Psoas muscle (tissue), 8 donors: ENCODE measurements around the gene MRPL38. TPM values are rescaled to one million over a fixed set of nuclear protein-coding genes. Genes with fewer than 3 reads are reported as not detected.

Experiments
- ATAC-seq, 4 donors: fragments of 200-7000 bp; cut with Tn5 transposase; one replicate each; pipeline ENCODE4 v1.9.1; 2020; ENCODE audit warnings: moderate library complexity in 3 of 4, mild to moderate bottlenecking in 2 of 4
- DNase-seq, 2 donors: peaks; one replicate each; pipeline ENCODE4 v3.0.0-alpha.2; 2020
- H3K27ac ChIP-seq: fragments of 200-600 bp; one replicate; pipeline ENCODE4 v1.8.0; 2022
- H3K27me3 ChIP-seq, 3 donors: fragments of 200-600 bp in 1 of 3; one replicate each; pipeline versions ENCODE4 v1.6.1 to v1.8.0; 2013 to 2022; ENCODE audit warnings: low read length in 2 of 3, mild to moderate bottlenecking in 2 of 3, moderate library complexity in 1 of 3; ENCODE audit not compliant: insufficient read depth in 3 of 3
- H3K36me3 ChIP-seq, 2 donors: fragments of 200-600 bp in 1 of 2; one replicate each; pipeline versions ENCODE4 v1.6.1 to v1.8.0; 2013 to 2022; ENCODE audit warnings: low read depth in 1 of 2, mild to moderate bottlenecking in 1 of 2, moderate library complexity in 1 of 2; ENCODE audit not compliant: insufficient read depth in 1 of 2
- H3K4me1 ChIP-seq: fragments of 200-600 bp; one replicate; pipeline ENCODE4 v1.8.0; 2022
- H3K4me3 ChIP-seq: fragments of 200-600 bp; one replicate; pipeline ENCODE4 v1.8.0; 2022; ENCODE audit warnings: mild to moderate bottlenecking
- H3K9me3 ChIP-seq: fragments of 200-600 bp; one replicate; pipeline ENCODE4 v1.8.0; 2022
- WGBS, 3 donors: extraction: QIAGEN DNeasy Blood & Tissue Kit; methylation state at CpG; one replicate each; pipeline versions ENCODE4 v1.1.6 to v1.1.7; 2013; 5-methylcytosine and 5-hydroxymethylcytosine counted together
- intact Hi-C, 2 donors: fragments of 100-400 bp; cut with DNase I; formaldehyde crosslinking; loops; one replicate each; pipeline versions ENCODE4 v1.11.0 to v1.14.2; 2022
- polyA plus RNA-seq, 3 donors: library from polyadenylated mRNA; stranded (reverse); fragments of 200-250 nt; gene quantifications; one replicate each; pipeline ENCODE4 v1.2.3, GENCODE V29; 2013
- total RNA-seq, 4 donors: library from RNA; stranded (reverse); fragmentation: NEBNext Ultra II Directional in 2 of 4; extraction: Animal tissue kit (Norgen Biotek cat#: 25700) in 2 of 4; gene quantifications; one replicate each; pipeline versions ENCODE4 v1.2.1 to v1.2.4, GENCODE V29; 2021 to 2023
- TF ChIP-seq, protein P1 (sequence below): fragments of 200-600 bp; IDR thresholded peaks from one replicate; pipeline ENCODE4 v1.8.0; 2022; ENCODE audit warnings: antibody characterized with exemption
- donor health status: healthy with polysubstance abuse.
- donor health status: DM: no; HTN: no; CAD: no; lungs with moderate emphysema.
- donor health status: Bipolar disorder and iron deficiency.
- donor health status: healthy.
- donor health status: DM: yes; HTN: yes; CAD: no.
- donor health status: DM: no; HTN: no; CAD: no.
- donor health status: DM: no; HTN: no; CAD: no.
- donor health status: DM: yes; HTN: yes; CAD: no.

Gene MRPL38
- total and polyA plus RNA-seq, 7 donors, result 104 to 168 (median 115) TPM

- peak overlapping the region; percentile 95 for H3K27ac ChIP-seq
Measured at GRCh38 chr17:75849279-75849646, 55.4 kb downstream of the MRPL38 start.

More at GRCh38 chr17:75849279-75849646, 55.4 kb downstream of the MRPL38 start:
- Histone ChIP-seq H3K27me3 (no peaks in the 10 kb centered on the region), H3K36me3 (peaks cover 15 to 70% of the 10 kb centered on the region in 2 donors), H3K4me3 (no peak overlapping the region), H3K4me1 (peaks cover 81% of the 10 kb centered on the region), H3K9me3 (no peaks in the 10 kb centered on the region)
- no peak for ATAC-seq
- DNase-seq, result no peak
- intact Hi-C loops, result loop anchor here (5.0 kb wide), 2 partner anchors 62 to 72 kb away; a partner anchor contains a TSS
- TF ChIP-seq, protein P1, sequence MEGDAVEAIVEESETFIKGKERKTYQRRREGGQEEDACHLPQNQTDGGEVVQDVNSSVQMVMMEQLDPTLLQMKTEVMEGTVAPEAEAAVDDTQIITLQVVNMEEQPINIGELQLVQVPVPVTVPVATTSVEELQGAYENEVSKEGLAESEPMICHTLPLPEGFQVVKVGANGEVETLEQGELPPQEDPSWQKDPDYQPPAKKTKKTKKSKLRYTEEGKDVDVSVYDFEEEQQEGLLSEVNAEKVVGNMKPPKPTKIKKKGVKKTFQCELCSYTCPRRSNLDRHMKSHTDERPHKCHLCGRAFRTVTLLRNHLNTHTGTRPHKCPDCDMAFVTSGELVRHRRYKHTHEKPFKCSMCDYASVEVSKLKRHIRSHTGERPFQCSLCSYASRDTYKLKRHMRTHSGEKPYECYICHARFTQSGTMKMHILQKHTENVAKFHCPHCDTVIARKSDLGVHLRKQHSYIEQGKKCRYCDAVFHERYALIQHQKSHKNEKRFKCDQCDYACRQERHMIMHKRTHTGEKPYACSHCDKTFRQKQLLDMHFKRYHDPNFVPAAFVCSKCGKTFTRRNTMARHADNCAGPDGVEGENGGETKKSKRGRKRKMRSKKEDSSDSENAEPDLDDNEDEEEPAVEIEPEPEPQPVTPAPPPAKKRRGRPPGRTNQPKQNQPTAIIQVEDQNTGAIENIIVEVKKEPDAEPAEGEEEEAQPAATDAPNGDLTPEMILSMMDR, result no peak
- WGBS, 3 donors, result 45 to 64% (median 47%) methylated on average over 11 of the region's 11 CpGs

Other genes with a start within 250 kb of the MRPL38 start
- gene RECQL5, start 237.7 kb downstream of the MRPL38 start, total RNA-seq, result 10 to 100 TPM in 2 of 4 donors, 1 to 10 TPM in 2; 6.8 to 15.5 (median 9.6) TPM
- gene RECQL5, start 237.7 kb downstream of the MRPL38 start, polyA plus RNA-seq, result 10 to 100 TPM in 1 of 3 donors, 1 to 10 TPM in 2; 5.7 to 16.0 (median 7.8) TPM
- gene SAP30BP, start 237.5 kb downstream of the MRPL38 start, total RNA-seq, result 10 to 100 TPM; 40.9 to 68.5 (median 46.7) TPM
- 100 to 1,000 TPM in 1 of 3 donors, 10 to 100 TPM in 2; 71.9 to 123 (median 79.4) TPM for gene SAP30BP, start 237.5 kb downstream of the MRPL38 start, polyA plus RNA-seq
- gene ITGB4, start 183.4 kb downstream of the MRPL38 start, total RNA-seq, result 1 to 10 TPM; 1.3 to 5.7 (median 3.9) TPM
- gene ITGB4, start 183.4 kb downstream of the MRPL38 start, polyA plus RNA-seq, result 1 to 10 TPM; 1.5 to 2.1 (median 1.6) TPM
- 10 to 100 TPM in 1 of 4 donors, 1 to 10 TPM in 3; 7.1 to 13.2 (median 9.4) TPM for gene GALK1, start 139.7 kb downstream of the MRPL38 start, total RNA-seq
- gene GALK1, start 139.7 kb downstream of the MRPL38 start, polyA plus RNA-seq, result 10 to 100 TPM in 2 of 3 donors, 1 to 10 TPM in 1; 8.3 to 12.8 (median 11.0) TPM
- gene UNK, start 120.1 kb downstream of the MRPL38 start, total RNA-seq, result 10 to 100 TPM in 1 of 4 donors, 1 to 10 TPM in 3; 7.9 to 11.6 (median 8.2) TPM
- gene UNK, start 120.1 kb downstream of the MRPL38 start, polyA plus RNA-seq, result 10 to 100 TPM in 1 of 3 donors, 1 to 10 TPM in 2; 6.9 to 13.7 (median 9.5) TPM
- gene UNC13D, start 60.5 kb downstream of the MRPL38 start, total RNA-seq, result 10 to 100 TPM in 1 of 4 donors, 1 to 10 TPM in 3; 5.1 to 12.8 (median 7.2) TPM
- 1 to 10 TPM; 1.7 to 3.7 (median 2.2) TPM for gene UNC13D, start 60.5 kb downstream of the MRPL38 start, polyA plus RNA-seq
- gene WBP2, start 49.5 kb downstream of the MRPL38 start, total RNA-seq, result 100 to 1,000 TPM; 109 to 278 (median 164) TPM
- 100 to 1,000 TPM; 115 to 174 (median 149) TPM for gene WBP2, start 49.5 kb downstream of the MRPL38 start, polyA plus RNA-seq
- 10 to 100 TPM in 3 of 4 donors, 1 to 10 TPM in 1; 8.9 to 16.0 (median 10.9) TPM for gene TRIM47, start 26.3 kb downstream of the MRPL38 start, total RNA-seq
- 10 to 100 TPM in 2 of 3 donors, 1 to 10 TPM in 1; 8.4 to 17.1 (median 10.9) TPM for gene TRIM47, start 26.3 kb downstream of the MRPL38 start, polyA plus RNA-seq
- gene TRIM65, start 7.9 kb downstream of the MRPL38 start, total RNA-seq, result 10 to 100 TPM in 2 of 4 donors, 1 to 10 TPM in 2; 9.2 to 10.3 (median 9.7) TPM
- 10 to 100 TPM in 1 of 3 donors, 1 to 10 TPM in 2; 9.0 to 14.8 (median 9.0) TPM for gene TRIM65, start 7.9 kb downstream of the MRPL38 start, polyA plus RNA-seq
- 1 to 10 TPM; 1.8 to 5.9 (median 3.7) TPM for gene FBF1, start 36.2 kb upstream of the MRPL38 start, total RNA-seq
- gene FBF1, start 36.2 kb upstream of the MRPL38 start, polyA plus RNA-seq, result 10 to 100 TPM in 1 of 3 donors, 1 to 10 TPM in 2; 1.8 to 10.4 (median 3.1) TPM
- gene ACOX1, start 74.3 kb upstream of the MRPL38 start, total RNA-seq, result 10 to 100 TPM; 58.1 to 78.8 (median 64.4) TPM
- 10 to 100 TPM; 13.0 to 26.1 (median 16.3) TPM for gene ACOX1, start 74.3 kb upstream of the MRPL38 start, polyA plus RNA-seq
- gene TEN1, start 74.4 kb upstream of the MRPL38 start, total RNA-seq, result 1 to 10 TPM; 3.4 to 8.8 (median 7.0) TPM
- 10 to 100 TPM; 14.7 to 21.1 (median 19.4) TPM for gene TEN1, start 74.4 kb upstream of the MRPL38 start, polyA plus RNA-seq
- 1 to 10 TPM in 1 of 4 donors, under 1 TPM in 3; 0.60 to 1.4 (median 0.62) TPM for gene CDK3, start 96.0 kb upstream of the MRPL38 start, total RNA-seq
- gene CDK3, start 96.0 kb upstream of the MRPL38 start, polyA plus RNA-seq, result 1 to 10 TPM in 2 of 3 donors, under 1 TPM in 1; 0.47 to 1.9 (median 1.1) TPM
- under 1 TPM in 3 of 4 donors, not detected in 1; 0.16 to 0.36 (median 0.19) TPM for gene EVPL, start 122.4 kb upstream of the MRPL38 start, total RNA-seq
- gene EVPL, start 122.4 kb upstream of the MRPL38 start, polyA plus RNA-seq, result under 1 TPM; 0.03 to 0.07 (median 0.05) TPM
- 100 to 1,000 TPM in 2 of 4 donors, 10 to 100 TPM in 2; 87.3 to 117 (median 104) TPM for gene SRP68, start 167.6 kb upstream of the MRPL38 start, total RNA-seq
- 100 to 1,000 TPM in 1 of 3 donors, 10 to 100 TPM in 2; 72.4 to 141 (median 88.8) TPM for gene SRP68, start 167.6 kb upstream of the MRPL38 start, polyA plus RNA-seq
- under 1 TPM in 1 of 4 donors, not detected in 3; 0.22 TPM for gene GALR2, start 169.9 kb upstream of the MRPL38 start, total RNA-seq
- under 1 TPM; 0.05 to 0.16 (median 0.13) TPM for gene GALR2, start 169.9 kb upstream of the MRPL38 start, polyA plus RNA-seq
- under 1 TPM in 1 of 4 donors, not detected in 3; 0.08 TPM for gene ZACN, start 174.3 kb upstream of the MRPL38 start, total RNA-seq
- gene ZACN, start 174.3 kb upstream of the MRPL38 start, polyA plus RNA-seq, result 1 to 10 TPM in 2 of 3 donors, under 1 TPM in 1; 0.98 to 1.6 (median 1.4) TPM
- gene EXOC7, start 198.9 kb upstream of the MRPL38 start, total RNA-seq, result 10 to 100 TPM; 56.0 to 61.0 (median 58.3) TPM
- 10 to 100 TPM; 26.3 to 51.6 (median 43.7) TPM for gene EXOC7, start 198.9 kb upstream of the MRPL38 start, polyA plus RNA-seq
- gene FOXJ1, start 236.4 kb upstream of the MRPL38 start, total RNA-seq, result under 1 TPM in 2 of 4 donors, not detected in 2; 0.11 to 0.15 TPM
- under 1 TPM; 0.07 to 0.11 (median 0.09) TPM for gene FOXJ1, start 236.4 kb upstream of the MRPL38 start, polyA plus RNA-seq